HG03439 (cell line): ENCODE data around the gene LMF1.

Source experiments
- ATAC-seq: cut with Tn5 transposase; IDR thresholded peaks from one replicate; pipeline ENCODE4 v1.9.1; 2021; ENCODE audit warnings: mild to moderate bottlenecking, moderate library complexity; ENCODE audit not compliant: unreplicated experiment

LMF1 gene

DNA sequence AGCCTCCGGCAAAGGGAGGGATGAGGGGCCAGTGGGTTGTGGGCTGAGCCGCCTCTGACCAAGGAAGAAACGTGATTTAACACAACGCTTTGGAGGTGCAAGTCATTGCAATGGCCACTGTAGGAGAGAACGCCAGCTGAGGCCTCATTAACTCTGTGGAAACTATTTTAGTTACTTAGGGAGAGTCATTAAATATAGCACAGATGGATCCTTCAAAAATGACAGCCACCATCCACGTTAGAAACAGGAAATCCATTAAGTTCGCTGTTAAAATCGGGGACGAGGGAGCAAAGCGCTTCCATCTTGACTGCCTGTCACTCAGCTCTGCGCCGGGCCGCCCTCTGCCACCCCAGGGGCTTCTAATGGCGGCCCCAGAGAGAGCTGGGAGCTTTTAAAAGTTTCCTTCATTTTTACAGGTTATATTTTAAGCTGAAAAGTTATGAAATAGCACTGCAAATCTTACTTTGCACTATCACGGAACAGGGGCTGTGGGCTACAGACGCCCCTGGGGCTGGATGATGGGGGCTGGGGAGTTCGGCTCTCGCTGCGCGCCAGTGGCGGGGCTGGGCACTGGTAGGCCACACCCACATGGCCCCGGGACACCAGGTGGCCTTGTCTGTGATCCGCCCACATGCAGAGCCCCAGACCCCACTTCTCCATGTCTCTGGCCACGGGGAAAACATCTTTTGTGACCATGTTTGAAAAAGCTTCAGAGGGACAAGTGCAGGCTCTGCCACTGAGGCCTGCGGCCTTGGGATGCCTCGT is 54.6 kb downstream of the LMF1 start:
- ATAC-seq: no peak

DNA sequence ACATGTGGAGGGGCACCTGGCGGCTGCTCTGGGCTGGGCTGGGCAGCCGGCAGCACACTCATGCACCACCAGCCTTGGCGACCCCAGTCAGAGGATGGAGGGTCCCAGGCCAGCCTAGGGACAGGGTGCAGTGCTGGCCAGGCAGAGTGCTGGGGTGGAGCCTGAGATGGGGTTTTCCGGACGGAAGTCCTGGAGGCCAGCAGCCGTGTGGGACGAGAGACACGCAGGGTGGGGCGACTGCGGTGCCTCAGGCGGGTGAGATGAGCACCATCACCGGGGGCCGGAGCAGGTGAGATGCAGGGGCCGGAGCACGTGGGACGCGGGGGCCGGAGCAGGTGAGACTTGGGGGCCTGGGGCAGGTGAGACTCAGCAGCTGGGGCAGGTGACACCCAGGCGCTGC is 55.2 kb downstream of the LMF1 start:
- no peak for ATAC-seq

DNA sequence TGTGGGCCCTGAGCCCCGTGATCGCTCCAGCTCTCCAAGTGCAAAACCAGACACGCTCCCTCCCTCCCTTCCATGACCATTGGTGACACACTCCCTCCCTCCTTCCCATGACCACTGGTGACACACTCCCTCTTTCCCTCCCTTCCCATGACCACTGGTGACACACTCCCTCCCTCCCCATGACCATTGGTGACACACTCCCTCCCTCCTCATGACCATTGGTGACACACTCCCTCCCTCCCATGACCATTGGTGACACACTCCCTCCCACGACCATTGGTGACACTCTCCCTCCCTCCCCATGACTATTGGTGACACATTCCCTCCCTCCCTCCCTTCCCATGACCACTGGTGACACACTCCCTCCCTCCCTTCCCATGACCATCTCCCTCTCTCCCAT is 56.3 kb downstream of the LMF1 start:
- no peak for ATAC-seq

GRCh38 chr16:913817-914439 is 56.9 kb downstream of the LMF1 start:
- no peak for ATAC-seq

DNA sequence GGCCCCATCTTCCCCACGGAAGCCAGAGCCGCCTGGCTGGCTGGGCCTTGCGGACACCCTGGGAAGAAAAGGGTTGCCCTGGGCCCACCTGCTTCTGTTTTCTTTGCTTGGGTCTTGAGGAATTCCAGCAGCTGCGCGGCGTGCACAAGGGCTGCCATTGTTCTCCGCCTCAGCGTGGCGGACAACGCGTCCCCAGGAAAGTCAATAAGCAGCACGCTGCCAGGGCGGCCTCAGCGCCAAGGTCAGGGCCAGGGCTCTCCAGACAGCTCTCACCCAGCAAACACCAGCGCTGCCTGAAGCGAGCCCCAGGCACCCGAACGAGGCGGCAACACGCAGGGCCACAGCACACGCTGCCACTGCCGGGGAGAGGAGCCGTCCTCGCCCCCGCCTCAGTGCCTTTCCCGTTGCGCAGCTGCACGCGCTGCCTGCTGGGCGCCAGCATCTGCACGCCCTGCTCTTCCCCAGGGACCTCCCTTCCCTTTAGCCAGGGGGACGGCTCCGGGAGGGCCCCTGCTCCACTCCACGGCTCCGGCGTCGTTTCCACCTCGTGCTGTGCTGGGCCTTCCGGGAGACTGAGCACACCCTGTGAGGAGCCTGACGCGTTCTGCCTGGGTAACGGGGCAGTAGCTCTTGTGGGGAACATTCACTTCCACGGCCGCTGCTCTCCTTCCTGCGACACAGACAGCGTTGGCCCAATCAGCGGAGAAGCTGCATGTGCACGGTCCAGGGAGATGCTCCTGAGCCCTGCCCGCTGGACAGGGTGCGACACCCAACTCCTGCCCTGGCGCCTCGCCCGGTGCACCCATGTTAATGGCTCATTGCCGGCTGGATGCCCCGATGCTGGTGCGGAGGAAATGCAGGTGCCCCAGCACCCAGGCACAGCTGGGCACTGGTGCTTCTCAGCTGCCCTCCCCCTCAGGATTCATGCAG is 57.8 kb downstream of the LMF1 start:
- ATAC-seq: no peak

DNA sequence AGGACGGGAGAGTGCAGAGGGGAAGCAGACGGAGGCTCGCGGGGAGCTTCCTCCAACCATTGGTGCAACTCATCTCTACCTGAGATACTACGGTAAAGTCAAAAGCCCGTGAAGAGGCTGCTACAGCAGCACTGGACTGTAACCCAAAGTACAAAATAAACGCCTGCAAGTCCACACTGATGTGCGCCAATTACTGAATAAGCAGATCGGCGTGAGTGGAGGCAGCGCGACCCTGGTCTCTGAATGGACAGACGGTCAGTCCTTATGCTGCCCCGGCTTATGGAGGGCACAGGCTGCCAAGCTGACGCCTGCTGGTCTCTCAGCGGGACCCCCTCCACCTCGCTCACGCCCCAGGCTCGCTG is 58.5 kb downstream of the LMF1 start:
- no peak for ATAC-seq

- ATAC-seq: no peak
These were observed 59.0 kb downstream of the LMF1 start for GRCh38 chr16:911604-912321.

DNA sequence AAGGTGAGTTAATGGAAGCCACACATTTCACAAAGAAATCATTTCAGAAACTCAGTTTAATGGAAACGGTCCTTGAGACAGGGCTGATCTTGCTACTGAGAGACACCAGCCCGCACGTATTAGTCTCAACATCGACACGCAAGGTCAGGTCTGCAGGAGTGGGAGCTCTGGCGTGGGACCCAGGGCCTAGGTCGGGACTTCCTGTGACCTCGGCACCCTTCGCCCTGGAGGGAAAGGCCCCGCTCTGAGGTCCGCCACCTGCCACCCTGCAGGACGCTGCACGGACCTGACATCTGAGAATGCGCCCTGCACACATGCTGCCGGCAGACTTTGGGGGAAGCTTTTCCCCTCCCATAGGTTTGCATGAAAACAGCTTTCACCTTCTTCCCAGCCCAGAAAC is 59.7 kb downstream of the LMF1 start:
- ATAC-seq: no peak

GRCh38 chr16:910181-910580 is 60.6 kb downstream of the LMF1 start:
- no peak for ATAC-seq

GRCh38 chr16:909281-910000 is 61.3 kb downstream of the LMF1 start:
- ATAC-seq: no peak

DNA sequence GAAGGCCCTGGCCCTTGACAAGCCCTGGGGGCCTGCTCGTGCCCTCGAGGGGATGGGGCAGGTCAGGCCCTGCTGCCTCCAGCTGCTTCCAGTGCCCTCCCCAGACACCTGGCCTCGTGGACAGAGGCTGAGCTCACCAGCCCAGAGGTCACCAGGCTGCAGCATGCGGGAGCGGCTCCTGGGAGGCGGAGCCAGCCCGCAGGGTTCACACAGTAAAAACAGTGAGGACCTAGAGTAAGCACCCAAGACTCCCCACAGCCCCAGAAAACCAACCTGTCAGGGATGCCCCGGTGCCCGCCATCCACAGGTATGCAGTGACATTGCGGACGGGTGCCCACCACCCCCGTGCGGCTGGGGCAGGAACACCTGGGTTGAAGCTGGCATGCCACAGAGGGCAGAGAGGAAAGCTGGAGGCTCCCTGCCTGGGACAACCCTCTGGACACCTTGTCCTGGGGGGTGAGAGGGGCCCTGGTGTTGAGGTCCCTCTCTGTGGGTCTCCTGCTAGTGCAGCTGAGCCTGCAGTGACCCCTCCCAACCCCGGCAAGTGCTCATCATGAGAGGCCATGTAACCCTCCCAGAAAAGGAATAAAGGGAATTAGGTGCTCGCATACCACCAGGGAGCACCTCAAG is 62.1 kb downstream of the LMF1 start:
- no peak for ATAC-seq

DNA sequence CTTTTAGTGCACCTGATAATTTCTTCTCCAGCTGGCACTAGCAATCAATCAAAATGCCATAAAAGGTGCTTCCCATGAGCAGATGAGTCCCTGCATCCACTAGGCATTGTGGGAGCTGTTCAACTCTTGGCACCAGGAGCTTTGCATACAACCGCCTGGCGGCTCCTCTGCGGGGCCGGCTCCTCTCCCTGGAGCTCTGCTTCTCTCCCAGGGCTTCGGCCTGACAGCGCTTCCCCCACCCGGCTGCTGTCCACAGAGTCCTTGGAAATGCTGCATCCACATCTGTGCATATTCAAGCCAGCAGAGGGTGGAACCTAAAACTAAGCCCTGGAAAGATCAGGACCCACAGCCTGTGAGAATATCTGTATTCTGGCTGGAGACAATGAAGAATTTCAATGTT is 62.9 kb downstream of the LMF1 start:
- no peak for ATAC-seq

- no peak for ATAC-seq
These were observed 63.4 kb downstream of the LMF1 start for GRCh38 chr16:907361-907760.

DNA sequence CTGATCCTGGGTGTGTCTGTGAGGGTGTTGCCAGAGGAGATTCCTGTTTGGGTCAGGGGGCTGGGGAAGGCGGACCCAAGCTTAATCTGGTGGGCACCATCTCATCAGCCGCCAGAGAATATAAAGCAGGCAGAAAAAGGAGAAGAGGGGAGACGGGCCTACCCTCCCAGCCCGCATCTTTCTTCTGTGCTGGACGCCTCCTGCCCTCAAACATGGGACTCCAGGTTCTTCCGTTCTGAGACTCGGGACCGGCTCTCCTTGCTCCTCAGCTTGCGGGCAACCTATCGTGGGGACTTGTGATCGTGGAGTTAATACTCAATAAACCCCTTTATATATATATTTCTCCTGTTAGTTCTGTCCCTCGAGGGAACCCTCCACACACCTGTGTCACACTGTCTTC is 64.5 kb downstream of the LMF1 start:
- no peak for ATAC-seq

DNA sequence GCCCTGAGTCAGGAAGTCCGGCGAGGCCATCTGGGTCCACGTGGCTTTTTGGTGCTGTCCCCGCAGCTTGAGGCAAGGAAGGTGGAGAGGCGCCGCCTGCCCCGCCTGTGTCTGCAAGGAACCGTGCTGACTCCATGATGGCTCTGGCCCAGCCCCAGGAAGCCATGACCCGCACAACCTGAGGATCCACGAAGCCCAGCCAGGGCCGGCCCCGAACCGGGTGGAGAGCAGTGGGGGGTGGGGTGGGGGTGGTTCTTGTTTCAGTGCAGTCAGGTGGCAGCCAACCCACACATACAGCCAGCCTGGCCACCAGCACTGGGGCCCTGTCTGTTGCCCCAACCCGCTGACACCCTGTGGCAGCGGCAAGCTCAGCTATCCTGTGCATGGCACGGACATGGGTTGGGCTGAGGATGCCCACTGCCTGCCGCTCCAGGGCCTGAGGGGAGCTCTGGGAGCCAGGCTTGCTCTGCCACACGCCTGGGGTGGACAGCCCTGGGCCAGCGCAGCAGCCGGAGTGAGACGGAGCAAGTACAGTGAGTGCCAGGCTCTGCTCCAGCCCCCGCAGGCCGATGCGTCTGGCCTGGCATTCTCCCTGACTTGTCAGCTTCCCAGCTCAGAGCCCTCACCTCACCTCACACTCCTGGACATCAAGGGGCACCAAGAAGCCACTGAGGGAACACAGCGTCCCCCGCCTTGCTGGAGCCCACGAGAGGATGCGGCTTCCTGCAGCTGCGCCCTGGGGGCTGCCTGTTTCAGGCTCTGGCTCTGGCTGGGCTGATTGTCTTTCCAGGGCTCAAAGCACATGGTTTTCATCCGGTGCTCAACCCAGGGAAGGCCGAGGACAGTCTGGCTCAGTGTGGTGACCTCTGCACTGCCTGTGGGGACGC is 68.8 kb downstream of the LMF1 start:
- ATAC-seq: no peak

DNA sequence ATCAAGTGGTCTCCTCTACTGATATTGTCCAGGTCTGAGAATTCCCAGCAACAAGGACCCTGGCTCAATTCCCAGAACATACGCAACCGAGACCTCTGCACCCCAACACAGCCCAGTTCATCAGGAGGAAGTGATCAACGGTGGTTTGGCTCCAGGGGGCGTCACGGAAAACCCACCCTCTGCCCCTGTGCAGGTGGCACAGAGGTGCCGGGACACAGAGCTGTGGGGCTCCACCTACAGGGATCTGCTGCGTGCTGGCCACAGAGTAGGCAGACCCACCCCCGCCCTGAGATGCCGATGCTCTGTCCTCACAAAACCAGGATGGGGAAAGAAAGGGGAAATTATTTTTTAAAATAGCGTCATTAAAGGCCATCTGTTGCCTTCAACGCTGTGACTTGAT is 69.6 kb downstream of the LMF1 start:
- no peak for ATAC-seq

GRCh38 chr16:900211-900610 is 70.6 kb downstream of the LMF1 start:
- ATAC-seq: no peak

DNA sequence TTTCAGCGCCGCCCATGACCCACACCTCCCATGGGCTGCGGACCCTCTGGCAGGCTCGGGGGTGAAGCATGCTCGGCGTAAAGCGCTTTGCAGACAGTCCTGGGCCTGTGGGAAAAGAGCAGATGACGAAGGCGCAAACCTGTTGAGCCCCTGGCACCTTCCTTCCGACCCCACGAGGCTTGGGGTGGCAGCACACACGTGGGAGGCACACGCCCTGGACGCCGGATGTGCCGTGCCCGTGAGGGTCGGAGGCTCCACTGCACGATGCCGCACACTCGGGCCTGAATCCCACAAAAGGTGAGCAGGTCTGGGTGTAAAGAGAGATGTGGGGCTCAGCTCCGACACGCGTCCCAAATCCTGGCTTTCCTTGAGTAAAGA is 71.1 kb downstream of the LMF1 start:
- ATAC-seq: no peak
